Stimulated activated CD8-positive, alpha-beta memory T cell treated with anti-CD3 and anti-CD28 coated beads, Interleukin-2, amount 100 ng/mL, for 48 hours (primary cell): ENCODE results near the gene OGG1.
"Not testable (repeated sequence)": the region's sequence is repeated elsewhere in the genome, so short reads cannot be mapped to it uniquely, and the experiment has no call there.

Source experiments
- DNase-seq, 2 donors: peaks; one replicate each; pipeline ENCODE4 v3.0.0-alpha.2; 2020; ENCODE audit warnings: low read depth in 2 of 2

The OGG1 gene

DNA sequence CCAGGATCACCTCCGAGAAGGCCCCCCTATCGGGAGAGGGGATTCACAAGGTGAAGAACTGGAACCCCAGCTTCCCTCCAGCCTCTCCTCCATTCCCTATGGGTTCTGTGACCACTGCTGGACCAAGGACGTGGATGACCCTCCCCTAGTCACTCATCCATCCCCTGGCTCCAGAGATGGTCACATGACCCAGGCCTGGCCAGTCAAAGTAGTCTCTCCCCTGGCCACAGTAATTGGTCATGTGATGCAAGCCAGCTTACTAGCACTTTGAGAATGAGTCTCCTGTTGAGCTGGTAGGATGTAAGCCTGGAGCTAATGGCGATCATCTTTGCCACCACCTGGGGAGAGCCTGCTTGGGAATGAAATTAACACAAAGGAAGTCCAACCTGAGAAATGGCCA is 16.1 kb downstream of the OGG1 start:
- DNase-seq, result no peak

DNA sequence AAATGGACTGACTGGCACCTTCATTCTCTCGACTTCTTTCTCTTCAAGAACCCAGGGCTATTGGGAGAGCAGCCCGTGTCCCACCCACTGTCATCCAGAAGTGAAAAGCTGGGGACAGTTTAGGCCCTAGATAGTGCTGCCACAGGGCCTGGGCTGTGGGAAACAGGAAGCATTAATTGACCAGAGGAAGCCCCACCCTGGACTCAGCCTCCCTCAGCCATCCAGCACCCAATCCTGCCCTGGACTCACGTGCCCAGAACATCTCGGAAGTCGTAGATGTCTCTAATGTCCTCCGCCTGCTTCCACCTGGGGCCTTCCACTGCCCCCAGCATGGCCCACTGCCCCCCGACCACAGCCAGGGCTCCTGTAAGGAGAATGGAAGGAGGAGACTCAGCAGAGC is 17.7 kb downstream of the OGG1 start:
- DNase-seq, result no peak

DNA sequence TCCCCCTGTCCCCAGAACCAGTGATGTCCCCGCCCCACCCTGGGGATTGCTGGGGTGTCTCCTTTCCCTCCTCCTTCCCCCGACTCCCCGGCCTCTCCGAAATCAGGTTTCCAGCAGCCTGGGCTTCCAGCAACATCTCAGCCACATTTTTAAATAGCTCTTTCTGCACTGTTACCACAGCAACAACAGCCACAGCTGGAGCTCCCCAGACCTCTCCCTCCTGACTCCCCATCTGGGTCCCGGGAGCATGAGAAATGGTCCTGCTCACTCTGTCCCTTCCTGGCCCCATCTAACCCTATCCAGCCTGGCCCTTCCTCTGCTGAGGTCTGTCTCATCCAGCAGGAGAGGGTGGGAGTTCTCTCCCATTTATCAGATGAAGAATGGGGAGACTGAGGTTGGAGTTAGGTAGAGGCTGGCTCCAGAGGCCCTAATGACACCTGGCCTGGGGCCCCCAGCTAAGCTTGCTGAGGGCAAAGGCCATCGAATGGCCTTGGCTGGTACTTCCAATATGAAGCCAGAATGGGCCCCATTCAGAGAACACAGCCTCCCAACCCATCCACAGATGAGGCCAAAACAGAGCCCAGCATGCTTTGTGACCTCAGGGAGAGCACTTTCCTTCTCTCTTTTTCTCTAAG is 18.5 kb downstream of the OGG1 start:
- no peak for DNase-seq

DNA sequence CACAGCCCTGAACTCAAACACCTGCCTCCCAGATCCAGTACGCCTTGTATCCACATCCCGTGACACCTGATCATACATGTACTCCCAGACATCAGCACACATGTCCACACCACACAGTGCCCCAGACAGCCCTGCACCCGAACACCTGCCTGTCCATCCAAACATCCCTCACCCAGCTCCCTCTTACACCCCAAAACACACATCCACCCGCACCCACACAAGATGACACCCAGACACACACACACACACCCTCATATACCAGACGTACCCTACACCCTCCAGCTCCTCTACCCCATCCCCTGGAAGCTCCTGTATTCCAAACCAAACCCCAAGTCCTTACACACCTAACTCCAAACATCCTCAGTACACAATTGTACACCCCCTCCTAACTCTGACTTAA is 19.3 kb downstream of the OGG1 start:
- no peak for DNase-seq

DNA sequence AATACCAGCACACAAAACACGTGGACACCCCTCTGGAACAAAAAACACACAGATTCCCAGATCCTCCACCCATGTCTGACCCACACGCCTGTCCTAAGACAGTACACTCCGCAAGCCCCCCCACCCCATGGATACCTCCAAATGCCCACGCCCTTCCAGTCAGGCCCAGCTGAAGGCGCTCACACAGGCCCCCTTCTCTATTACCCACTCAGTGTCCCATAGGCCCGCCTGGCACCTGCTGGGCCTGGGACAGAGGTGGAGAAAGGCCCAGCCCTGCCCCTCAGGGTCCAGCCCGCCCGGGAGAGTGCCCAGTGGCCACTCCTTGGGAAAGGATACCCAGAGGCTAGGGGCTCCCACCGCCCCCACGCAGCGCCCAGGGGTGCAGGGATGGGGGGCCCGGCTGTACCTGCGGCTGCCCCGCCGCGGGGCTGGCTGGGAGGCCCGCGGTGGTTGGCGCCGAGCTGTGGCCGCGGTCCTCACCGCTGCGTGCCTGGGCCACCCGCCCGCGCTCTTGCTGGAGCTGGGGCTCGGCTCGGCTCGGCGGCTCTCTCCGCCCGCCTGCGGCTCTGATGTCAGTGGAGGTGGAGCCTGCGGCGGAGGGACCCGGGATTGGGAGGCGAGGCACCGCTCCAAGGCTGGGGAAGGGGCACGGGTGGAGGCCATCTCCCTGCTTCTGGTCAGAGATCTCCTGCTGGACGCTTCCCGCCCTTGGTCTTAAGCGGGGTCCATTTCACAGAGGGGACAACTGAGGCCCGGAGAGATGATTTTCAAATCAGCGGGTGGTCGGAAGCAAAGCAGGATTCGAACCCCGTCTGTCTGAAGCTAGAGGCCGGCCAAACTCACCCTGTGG is 19.9 kb downstream of the OGG1 start, which contains the start of gene CAMK1:
TSS of gene CAMK1 (minus strand) at position 522 of the 850 bp plus-strand sequence. CDS start 2,198 bp downstream, outside the sequence.
- peak; percentile 61 to 62 for DNase-seq

DNA sequence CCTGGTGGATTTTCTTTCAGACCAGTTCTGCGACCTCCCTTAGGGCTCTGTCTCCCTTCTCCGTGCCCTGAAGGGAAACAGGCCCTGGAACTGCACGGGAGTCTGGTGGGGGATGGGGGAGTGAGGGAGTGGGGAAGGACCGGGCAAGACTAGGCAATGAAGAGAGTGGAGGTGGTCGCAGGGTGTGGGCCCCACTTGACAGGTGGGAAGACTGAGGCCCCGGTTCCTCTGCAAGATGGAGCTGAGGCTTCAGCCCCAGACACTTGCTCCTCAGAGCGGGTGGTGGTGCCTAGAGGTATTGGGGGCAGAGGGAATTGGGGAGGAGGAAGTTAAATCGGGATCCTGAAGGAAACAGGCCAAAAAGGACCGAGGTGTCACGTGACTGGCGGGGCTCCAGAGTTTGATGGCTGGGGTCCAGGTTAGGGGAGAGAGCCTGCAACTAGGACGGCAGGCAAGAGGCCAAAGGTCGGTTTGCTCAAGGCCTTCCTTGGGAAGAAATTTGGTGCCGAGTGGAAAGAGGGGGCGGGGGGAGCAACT is 20.6 kb downstream of the OGG1 start:
- no peak for DNase-seq

DNA sequence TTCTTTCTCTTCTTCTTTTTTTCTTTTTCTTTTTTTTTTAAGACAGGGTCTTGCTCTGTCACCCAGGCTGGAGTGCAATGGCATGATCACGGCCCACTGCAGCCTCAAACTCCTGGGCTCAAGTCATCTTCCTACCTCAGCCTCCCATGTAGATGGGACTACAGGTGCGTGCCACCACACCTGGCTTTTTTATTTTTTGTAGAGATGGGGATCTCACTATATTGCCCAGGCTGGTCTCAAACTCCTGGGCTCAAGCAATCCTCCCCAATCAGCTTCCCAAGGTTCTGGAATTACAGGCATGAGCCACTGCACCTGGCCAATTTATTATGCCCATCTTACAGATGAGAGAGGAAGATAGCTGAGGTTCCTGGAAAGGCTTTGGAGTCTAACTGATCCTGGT is 21.3 kb downstream of the OGG1 start:
- DNase-seq, result not testable (repeated sequence)

DNA sequence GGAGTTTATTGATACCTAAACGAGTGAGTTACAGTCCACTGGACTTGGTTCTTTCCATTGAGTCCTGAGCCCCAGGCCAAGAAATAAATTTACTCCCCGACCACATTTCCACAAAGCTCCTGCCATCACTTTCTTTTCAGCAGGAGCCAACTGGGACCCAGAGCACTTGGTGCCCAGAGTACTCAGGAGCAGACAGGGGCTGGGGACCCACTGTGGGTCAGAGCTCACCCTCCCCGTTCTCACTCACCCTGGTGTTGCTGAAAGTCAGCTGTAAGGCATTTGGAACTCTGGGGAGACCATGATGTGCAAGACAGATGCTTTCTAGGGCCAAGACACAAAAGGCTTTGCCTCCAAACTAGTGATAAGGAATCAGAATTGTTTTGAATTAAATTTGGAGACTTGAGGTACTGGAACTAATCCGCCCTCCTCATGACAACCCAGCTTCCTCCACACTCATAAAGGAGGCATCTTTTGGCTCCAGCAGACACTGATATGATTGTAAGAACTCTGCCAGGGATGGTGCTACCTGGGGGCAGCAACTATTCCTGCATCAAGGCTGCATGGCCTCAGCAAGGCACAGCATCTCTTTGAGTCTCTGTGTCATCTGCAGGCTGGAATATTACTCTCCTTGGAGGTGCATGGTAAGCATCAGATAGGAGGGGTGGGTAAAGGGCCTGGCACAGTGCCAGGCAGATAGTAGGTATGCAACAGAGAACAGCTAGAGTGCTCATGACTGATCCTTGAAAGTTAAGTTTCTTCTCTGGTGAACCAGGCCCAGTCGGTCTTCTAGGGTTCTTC is 27.3 kb downstream of the OGG1 start:
- DNase-seq, result no peak

DNA sequence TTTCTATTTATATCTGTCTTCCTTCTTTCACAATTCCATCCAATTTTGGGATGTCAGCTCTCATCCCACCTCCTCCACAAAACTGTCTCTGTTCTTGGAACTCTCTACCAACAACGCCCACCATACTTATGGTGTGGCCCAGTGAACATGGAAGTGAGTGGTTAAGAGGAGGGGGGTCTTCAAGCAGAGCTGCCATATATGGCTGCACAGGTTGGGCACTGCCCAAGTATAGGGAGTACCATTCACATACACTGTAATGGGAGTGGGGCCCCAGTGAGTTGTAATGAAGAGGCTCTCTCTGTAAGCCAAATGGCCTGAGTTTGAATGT is 27.9 kb downstream of the OGG1 start:
- no peak for DNase-seq

DNA sequence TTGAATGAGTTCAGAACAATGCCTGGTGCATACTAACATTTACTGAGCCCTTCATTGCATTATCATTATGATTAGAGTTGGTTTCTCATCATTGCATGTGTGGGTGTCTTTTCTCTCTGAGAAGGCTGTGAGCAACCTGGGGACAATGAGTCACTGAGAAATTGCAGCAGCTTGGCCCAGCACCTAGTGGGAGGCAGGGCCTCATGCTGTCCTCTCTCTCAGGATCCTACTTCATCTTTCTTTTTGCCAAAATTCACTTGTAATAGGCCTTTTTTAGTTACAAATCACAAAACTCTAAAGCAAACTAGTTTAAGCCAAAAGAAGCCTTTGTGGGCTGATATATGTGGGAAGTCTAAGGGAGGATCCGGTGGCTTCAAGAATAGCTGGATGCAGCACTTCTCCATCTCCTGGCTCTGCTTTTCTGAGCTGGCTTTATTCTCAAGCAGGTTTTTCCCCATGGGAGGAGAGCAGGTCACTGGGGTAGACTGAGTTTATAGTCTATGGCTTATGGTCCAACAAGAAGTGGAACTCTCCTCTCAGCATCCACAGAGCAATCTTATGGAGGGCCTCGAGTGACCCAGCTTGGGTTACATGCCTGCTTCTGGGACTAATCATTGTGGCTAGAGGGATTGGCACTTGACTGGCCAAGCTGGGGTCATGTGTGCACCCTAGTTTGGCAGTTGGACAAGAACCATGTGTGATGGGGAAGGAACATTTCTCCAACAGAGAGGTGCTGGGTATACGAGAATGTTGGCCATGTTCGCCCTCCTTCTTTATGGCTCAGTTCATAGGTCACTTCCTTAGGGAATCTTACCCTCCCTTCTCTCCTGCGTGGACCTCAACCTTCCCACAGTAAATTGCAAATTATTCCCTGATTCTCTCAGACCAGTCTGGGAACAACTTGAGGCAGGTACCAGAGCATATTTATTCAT is 28.7 kb downstream of the OGG1 start:
- DNase-seq, result peak; percentile 50 to 58

DNA sequence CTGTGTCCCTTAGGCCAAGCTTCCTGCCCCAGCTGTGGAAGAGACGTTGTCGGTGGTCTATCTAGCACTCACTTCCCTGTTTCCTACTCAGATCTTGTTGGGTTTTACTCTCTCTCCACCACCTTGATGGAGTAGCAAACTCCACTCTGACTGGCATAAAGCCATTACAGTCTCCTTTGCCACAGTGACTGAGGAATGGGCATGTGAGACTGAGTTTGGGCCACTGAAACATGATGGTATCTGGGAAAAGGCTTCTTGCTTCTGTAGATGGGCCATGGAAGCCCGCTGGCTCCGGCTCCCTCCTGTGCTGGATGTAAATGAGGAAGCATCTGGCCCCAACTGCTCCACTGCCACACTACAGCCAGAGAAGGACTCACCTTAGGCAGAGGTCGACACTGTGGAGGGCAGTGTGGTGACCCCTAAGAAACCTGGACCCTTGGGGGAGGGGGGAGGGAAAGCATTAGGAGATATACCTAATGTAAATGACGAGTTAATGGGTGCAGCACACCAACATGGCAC is 29.4 kb downstream of the OGG1 start:
- DNase-seq, result no peak

DNA sequence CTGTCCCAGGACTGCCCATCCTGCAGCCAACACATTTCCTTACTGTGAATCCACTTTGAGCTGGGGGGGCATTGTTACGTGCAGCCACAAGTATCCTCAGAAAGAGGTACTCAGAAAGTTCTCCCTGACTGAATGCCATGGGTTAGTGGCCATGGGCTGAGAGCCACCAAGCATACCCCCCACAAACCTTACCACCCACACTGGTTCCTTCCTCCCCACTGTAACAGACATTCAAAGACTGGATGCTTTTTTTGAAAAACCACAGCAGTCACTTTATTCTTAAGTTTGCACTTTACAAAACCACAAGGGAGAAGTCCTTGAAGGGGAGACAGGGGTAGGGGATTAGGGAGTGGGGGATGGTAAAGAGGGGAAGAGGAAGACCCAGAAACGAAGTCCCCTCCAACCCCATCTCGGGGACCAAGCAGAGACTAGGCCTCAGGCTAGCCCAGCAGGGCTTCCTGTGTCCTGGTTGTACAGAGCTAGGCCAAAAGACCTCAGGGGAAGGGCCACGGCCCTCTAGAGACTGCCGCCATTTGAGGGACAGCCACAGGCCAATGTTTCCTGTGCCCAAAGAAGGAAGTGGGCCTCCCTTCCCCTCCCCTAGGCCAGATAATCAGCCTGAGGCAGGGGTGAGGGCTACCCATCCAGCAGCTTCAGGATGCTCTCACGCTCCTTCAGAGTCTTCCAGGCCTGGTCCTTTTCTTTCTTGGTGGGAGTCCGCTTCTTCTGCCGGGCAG is 30.1 kb downstream of the OGG1 start:
- DNase-seq, result peak in 1 of 2 donors; percentile 42

DNA sequence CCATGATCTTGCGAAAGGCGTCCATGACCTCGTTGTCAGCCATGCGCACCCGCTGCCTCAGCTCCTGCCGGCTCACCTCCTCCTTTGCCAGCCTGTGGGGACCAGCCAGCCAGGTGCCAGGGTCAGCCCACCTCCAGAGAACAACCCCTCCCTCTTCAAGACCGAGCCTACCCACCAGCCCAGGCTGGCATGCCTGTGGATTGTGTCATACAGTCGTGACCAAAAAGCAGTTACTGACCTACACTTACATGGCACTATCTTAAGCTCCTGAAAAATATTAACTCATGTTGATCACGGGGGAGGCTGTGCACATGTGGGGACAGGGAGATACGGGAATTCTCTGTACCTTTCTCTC is 30.7 kb downstream of the OGG1 start:
- DNase-seq, result no peak

DNA sequence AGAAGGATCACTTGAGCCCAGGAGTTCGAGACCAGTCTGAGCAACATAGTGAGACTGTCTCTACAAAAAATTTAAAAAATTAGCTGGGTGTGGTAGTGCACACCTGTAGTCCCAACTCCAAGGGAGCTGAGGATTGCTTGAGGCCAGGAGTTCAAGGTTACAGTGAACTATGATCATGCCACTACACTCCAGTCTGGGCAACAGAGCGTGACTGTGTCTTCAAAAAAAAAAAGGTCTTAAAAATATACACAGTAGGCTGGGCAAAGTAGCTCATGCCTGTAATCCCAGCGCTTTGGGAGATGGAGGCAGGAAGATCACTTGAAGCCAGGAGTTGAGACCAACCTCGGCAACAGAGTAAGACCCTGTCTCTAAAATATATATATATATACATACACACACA is 31.2 kb downstream of the OGG1 start:
- DNase-seq, result no peak

DNA sequence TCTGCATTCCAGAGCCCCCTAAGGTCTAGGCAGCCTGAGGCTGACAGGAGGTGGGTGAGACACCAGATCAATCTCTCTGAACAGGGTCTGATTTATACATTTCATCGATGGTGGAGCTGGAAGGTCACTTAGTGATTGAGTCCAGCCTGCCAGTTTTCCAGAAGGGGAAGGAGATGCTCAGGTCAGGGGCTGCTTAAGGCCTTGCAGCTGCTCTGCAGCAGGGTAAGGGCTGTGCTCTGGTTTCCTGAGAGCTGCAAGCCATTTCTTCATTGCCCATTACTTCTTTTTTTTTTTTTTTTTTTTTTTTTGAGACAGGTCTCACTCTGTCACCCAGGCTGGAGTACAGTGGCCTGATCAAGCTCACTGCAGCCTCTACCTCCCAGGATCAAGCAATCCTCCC is 31.8 kb downstream of the OGG1 start:
- DNase-seq, result no peak

DNA sequence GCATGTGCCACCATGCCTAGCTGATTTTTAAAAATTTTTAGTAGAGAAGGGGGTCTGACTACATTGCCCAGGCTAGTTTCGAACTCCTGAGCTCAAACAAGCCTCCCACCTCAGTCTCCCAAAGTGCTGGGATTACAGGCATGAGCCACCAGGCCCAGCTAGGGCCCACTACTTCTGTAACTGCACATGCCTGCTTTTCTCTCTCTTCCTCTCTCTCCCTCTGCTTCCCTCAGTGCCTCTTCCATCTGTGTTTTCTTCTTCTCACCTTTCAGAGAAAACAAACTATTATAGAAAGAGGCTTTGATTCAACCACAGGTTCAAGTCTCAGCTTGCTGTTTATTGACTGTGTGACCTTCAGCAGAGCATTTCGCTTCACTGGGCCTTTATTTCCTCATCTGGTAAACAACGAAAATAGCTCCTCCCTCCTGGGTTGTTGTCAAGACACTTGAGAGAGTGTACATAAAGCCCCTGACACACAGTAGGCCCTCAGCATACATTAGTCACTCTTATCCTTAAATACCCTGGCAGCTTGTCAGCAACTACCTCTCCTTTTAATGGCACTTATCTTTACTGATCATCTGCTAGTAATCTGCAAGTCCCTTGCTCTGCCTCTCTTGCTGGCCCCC is 32.3 kb downstream of the OGG1 start:
- DNase-seq, result no peak

DNA sequence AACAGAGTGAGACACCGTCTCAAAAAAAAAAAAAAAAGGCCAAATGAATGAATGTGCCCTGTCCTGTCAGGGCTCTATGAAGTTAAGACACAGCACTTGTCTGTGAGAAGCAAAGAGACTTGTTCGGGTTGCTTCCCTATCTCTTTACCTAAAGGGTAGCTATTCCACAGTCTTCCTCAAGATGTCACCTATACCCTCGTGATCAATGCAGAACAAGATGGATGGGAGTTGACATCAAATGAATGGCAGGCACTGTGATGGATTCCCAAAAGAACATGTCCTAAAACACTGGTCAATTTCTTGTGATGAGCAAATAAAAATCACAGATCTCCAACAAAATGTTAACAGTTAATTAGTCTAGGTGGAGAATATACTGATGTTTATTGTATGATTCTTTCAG is 33.0 kb downstream of the OGG1 start:
- DNase-seq, result no peak

DNA sequence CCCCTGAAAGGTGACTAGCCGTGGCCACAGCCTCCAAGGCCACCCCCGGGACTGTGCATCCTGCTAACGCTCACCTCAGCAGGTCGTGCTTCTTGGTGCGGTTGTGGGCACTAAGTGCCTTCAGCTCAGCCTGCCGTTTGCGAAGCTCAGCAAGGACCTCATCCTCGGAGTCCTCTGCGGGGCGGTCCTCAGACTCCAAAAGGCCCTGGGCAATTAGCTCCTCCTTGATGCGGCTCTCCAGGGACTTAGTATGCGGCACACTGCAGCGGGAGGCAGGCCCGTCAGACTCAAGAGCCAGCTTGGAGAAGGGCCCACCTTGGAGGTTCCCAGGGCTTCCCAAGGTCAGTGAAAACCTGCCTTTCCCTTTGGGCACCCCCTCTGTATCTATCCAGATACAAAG is 34.2 kb downstream of the OGG1 start:
- no peak for DNase-seq

DNA sequence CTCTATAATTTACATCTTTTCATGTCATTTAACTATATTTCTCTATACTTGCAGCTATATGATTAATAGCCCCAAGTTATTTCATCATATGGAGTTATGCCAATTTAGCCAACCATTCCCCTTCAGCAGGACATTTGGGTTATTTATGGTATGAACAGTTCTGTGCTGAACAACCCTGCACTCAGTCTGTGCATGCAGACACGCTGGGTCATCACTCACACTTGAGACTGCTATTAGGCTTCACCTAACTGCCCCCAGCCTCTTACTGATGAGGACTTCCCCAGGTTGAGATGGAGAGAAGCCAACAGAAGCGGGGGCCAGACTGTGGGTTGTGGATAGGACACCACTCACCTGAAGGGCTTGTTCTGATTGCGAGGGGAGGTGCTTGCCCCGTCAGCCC is 35.2 kb downstream of the OGG1 start:
- no peak for DNase-seq

DNA sequence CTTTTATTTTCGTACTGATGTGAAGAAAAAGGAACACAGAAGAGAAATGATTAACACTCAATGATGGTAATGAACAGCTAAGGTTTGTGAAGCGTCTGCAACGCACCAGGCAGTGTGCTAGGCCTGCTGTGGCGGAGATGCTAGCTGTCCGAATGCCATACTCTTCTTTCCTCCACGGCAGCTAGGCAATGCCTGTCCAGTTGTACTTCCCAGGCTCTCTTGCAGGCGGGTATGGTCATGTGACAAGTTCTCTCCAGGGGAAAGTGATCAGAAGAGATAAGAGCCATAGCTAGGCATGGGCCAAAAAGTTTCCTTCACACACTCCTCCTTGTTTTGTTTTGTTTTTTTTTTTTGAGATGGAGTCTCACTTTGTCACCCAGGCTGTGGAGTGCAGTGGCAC is 35.9 kb downstream of the OGG1 start:
- no peak for DNase-seq
